H9 (cell line): ENCODE measurements around the gene MARS1. TPM values are rescaled to one million over a fixed set of nuclear protein-coding genes. Genes with fewer than 3 reads are reported as not detected.
A peak's percentile ranks its signal among the peaks of the same experiment; 100 is the strongest.

ENCODE experiments used
- DNase-seq: peaks from one replicate; pipeline ENCODE4 v3.0.0-alpha.2; 2017
- H2AFZ ChIP-seq: one replicate; pipeline ENCODE4 v1.6.1; 2013; ENCODE audit warnings: mild to moderate bottlenecking, low read length, control low read depth, moderate library complexity
- H2AK5ac ChIP-seq: 2 replicates; pipeline ENCODE4 v1.6.1; 2013; ENCODE audit warnings: low read length, control low read depth, mixed read lengths; ENCODE audit not compliant: insufficient read length
- H2BK120ac ChIP-seq: one replicate; pipeline ENCODE4 v1.6.1; 2013; ENCODE audit warnings: low read depth, mild to moderate bottlenecking, low read length, control low read depth, inconsistent platforms; ENCODE audit not compliant: poor library complexity, severe bottlenecking
- H2BK12ac ChIP-seq: 2 replicates; pipeline ENCODE4 v1.6.1; 2013; ENCODE audit warnings: low read length, control low read depth, mixed read lengths, low read depth; ENCODE audit not compliant: insufficient read length
- H2BK15ac ChIP-seq: 2 replicates; pipeline ENCODE4 v1.6.1; 2013; ENCODE audit warnings: low read depth, low read length, control low read depth
- H2BK20ac ChIP-seq: one replicate; pipeline ENCODE4 v1.6.1; 2013; ENCODE audit warnings: low read depth, mild to moderate bottlenecking, low read length, control low read depth, inconsistent platforms; ENCODE audit not compliant: poor library complexity, severe bottlenecking
- H2BK5ac ChIP-seq: 2 replicates; pipeline ENCODE4 v1.6.1; 2013; ENCODE audit warnings: low read length, control low read depth, mixed read lengths; ENCODE audit not compliant: insufficient read length
- H3K14ac ChIP-seq: 2 replicates; pipeline ENCODE4 v1.6.1; 2013; ENCODE audit warnings: low read length, control low read depth; ENCODE audit not compliant: insufficient read depth
- H3K18ac ChIP-seq: 2 replicates; pipeline ENCODE4 v1.6.1; 2013; ENCODE audit warnings: low read depth, mild to moderate bottlenecking, mixed read lengths, low read length, control low read depth; ENCODE audit not compliant: insufficient read length
- H3K23ac ChIP-seq: 2 replicates; pipeline ENCODE4 v1.6.1; 2013; ENCODE audit warnings: low read length, control low read depth, mixed read lengths, low read depth; ENCODE audit not compliant: insufficient read length
- H3K23me2 ChIP-seq: 2 replicates; pipeline ENCODE4 v1.6.1; 2013; ENCODE audit warnings: low read depth, mild to moderate bottlenecking, mixed read lengths, low read length, control low read depth; ENCODE audit not compliant: insufficient read length, poor library complexity, severe bottlenecking
- H3K27ac ChIP-seq: 2 replicates; pipeline ENCODE4 v1.5.1; 2013; ENCODE audit warnings: low read length, control low read depth, mixed read lengths, low read depth; ENCODE audit not compliant: insufficient read length
- H3K27me3 ChIP-seq: 2 replicates; pipeline ENCODE4 v1.6.1; 2013; ENCODE audit warnings: low read length, control low read depth, inconsistent platforms; ENCODE audit not compliant: insufficient read depth
- H3K4ac ChIP-seq: 2 replicates; pipeline ENCODE4 v1.6.1; 2013; ENCODE audit warnings: low read depth, mild to moderate bottlenecking, control low read depth, inconsistent platforms, low read length, moderate library complexity
- H3K4me1 ChIP-seq: 2 replicates; pipeline ENCODE4 v1.6.1; 2013; ENCODE audit warnings: low read length, control low read depth, inconsistent platforms; ENCODE audit not compliant: insufficient read depth
- H3K4me2 ChIP-seq: 2 replicates; pipeline ENCODE4 v1.6.1; 2013; ENCODE audit warnings: low read length, control low read depth, mixed read lengths; ENCODE audit not compliant: insufficient read length, insufficient read depth
- H3K56ac ChIP-seq: 2 replicates; pipeline ENCODE4 v1.6.1; 2013; ENCODE audit warnings: low read depth, mild to moderate bottlenecking, mixed read lengths, low read length, control low read depth; ENCODE audit not compliant: insufficient read length
- H3K79me1 ChIP-seq: 2 replicates; pipeline ENCODE4 v1.6.1; 2013; ENCODE audit warnings: low read depth, mild to moderate bottlenecking, moderate library complexity, low read length, control low read depth, inconsistent platforms; ENCODE audit not compliant: insufficient read depth, poor library complexity, severe bottlenecking
- H3K79me2 ChIP-seq: 2 replicates; pipeline ENCODE4 v1.6.1; 2013; ENCODE audit warnings: low read length, control low read depth, inconsistent platforms; ENCODE audit not compliant: insufficient read depth
- H3K9ac ChIP-seq: 2 replicates; pipeline ENCODE4 v1.6.1; 2013; ENCODE audit warnings: low read length, control low read depth, mixed read lengths; ENCODE audit not compliant: insufficient read length; ENCODE audit errors: extremely low read depth
- H3K9me3 ChIP-seq: one replicate; pipeline ENCODE4 v1.6.1; 2013; ENCODE audit warnings: low read depth, low read length, inconsistent platforms; ENCODE audit not compliant: control insufficient read depth
- H3T11ph ChIP-seq: one replicate; pipeline ENCODE4 v1.6.1; 2013; ENCODE audit warnings: mild to moderate bottlenecking, low read length, control low read depth, inconsistent platforms
- H4K20me1 ChIP-seq: one replicate; pipeline ENCODE4 v1.6.1; 2013; ENCODE audit not compliant: control insufficient read depth, insufficient read length, insufficient read depth
- H4K5ac ChIP-seq: 2 replicates; pipeline ENCODE4 v1.6.1; 2013; ENCODE audit warnings: low read depth, mild to moderate bottlenecking, mixed read lengths, low read length, control low read depth; ENCODE audit not compliant: insufficient read length
- H4K8ac ChIP-seq: replicated peaks from 2 replicates; pipeline ENCODE4 v1.6.1; 2013; ENCODE audit warnings: low read length, control low read depth, mixed read lengths, low read depth; ENCODE audit not compliant: insufficient read length
- H4K91ac ChIP-seq: 2 replicates; pipeline ENCODE4 v1.6.1; 2013; ENCODE audit warnings: low read depth, mild to moderate bottlenecking, moderate library complexity, mixed read lengths, low read length, control low read depth; ENCODE audit not compliant: insufficient read length
- H3K27ac Mint-ChIP-seq, 3 experiments: 2 replicates in 2 of 3; 3 replicates in 1 of 3; pipeline ENCODE4 v1.8.0; 2020 to 2021; ENCODE audit warnings: mixed read lengths in 3 of 3, mild to moderate bottlenecking in 1 of 3, moderate library complexity in 1 of 3
- H3K27me3 Mint-ChIP-seq: 2 replicates; pipeline ENCODE4 v1.8.0; 2021; ENCODE audit warnings: low read depth, mild to moderate bottlenecking, moderate library complexity, mixed read lengths
- H3K36me3 Mint-ChIP-seq, 3 experiments: 2 replicates in 2 of 3; 3 replicates in 1 of 3; pipeline ENCODE4 v1.8.0; 2020 to 2021; ENCODE audit warnings: low read depth in 3 of 3, mixed read lengths in 3 of 3; ENCODE audit not compliant: insufficient read depth in 1 of 3
- H3K4me1 Mint-ChIP-seq, 2 experiments: 2 replicates each; pipeline ENCODE4 v1.8.0; 2020; ENCODE audit warnings: mixed read lengths in 2 of 2
- H3K4me3 Mint-ChIP-seq, 2 experiments: 2 replicates in 1 of 2; 3 replicates in 1 of 2; pipeline ENCODE4 v1.8.0; 2020 to 2021; ENCODE audit warnings: mild to moderate bottlenecking in 2 of 2, mixed read lengths in 2 of 2, moderate library complexity in 1 of 2
- H3K9me3 Mint-ChIP-seq, 2 experiments: 2 replicates in 1 of 2; 3 replicates in 1 of 2; pipeline ENCODE4 v1.8.0; 2020; ENCODE audit warnings: mild to moderate bottlenecking in 2 of 2, mixed read lengths in 2 of 2, moderate library complexity in 1 of 2
- WGBS: extraction: QIAGEN DNeasy Blood & Tissue Kit; methylation state at CpG from one replicate; pipeline ENCODE4 v1.1.7; 2013; ENCODE audit warnings: missing lambda C conversion rate, low lambda C conversion rate, mixed read lengths; ENCODE audit not compliant: insufficient read length; ENCODE audit errors: extremely low coverage; 5-methylcytosine and 5-hydroxymethylcytosine counted together
- total RNA-seq: library from RNA; stranded (reverse); gene quantifications from 2 replicates; pipeline ENCODE4 v1.2.1, GENCODE V29; 2021
- TF ChIP-seq, protein P1 (sequence below): fragments of 200-600 bp; sonication (generic); conservative IDR thresholded peaks from 3 replicates; pipeline ENCODE4 v1.8.0; 2021; ENCODE audit warnings: antibody characterized with exemption, mild to moderate bottlenecking

The MARS1 gene
- total RNA-seq, 1 experiment from 2014 or later = 368 TPM

DNA sequence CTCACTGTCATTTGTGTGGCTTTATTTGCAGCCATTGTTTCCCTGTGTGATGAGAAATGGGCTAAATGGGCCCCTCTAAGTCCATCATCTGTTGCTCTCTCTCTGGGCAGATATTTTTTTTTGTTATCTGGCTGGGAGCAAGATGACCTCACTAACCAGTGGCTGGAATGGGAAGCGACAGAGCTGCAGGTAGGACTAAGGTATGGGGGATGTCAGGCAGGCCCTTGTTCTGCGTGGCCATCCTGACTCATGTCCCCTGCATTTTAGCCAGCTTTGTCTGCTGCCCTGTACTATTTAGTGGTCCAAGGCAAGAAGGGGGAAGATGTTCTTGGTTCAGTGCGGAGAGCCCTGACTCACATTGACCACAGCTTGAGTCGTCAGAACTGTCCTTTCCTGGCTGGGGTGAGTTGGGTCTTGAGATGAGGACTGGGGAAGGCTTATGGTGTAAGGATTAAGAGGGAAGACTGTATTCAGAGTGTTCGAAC is 1.3 kb downstream of the MARS1 start:
- Mint-ChIP-seq H3K9me3 (peaks cover 3 to 6% of the 10 kb centered on the region in 2 experiments; a peak in 3 of 5 replicates), H3K36me3 (peaks cover 48 to 56% (median 52%) of the 10 kb centered on the region in 3 experiments)
- no peak overlapping the region for H4K8ac ChIP-seq

More for the DNA sequence above, 1.3 kb downstream of the MARS1 start:
- Mint-ChIP-seq H3K4me1 (peaks cover 7 to 8% of the 10 kb centered on the region in 2 experiments), H3K4me3 (peak overlapping the region; percentile 96 to 97), H3K27ac (peak overlapping the region; percentile 95 to 99 (median 97); a peak in 5 of 7 replicates), H3K27me3 (no peaks in the 10 kb centered on the region)
- Histone ChIP-seq H3K9me3 (no peaks in the 10 kb centered on the region), H3K18ac (no peak overlapping the region), H3K4ac (no peak overlapping the region), H3K23me2 (peaks cover 5% of the 10 kb centered on the region), H3T11ph (no peak overlapping the region), H3K23ac (no peak overlapping the region), H3K79me1 (no peaks in the 10 kb centered on the region), H2AK5ac (no peak overlapping the region), H3K4me1 (peaks cover 2% of the 10 kb centered on the region; the same call in 1 of the 2 replicates), H2BK120ac (no peak overlapping the region), H4K5ac (no peak overlapping the region), H3K9ac (peak overlapping the region; percentile 85), H4K91ac (no peak overlapping the region), H3K27ac (no peak overlapping the region), H3K27me3 (no peaks in the 10 kb centered on the region), H3K79me2 (peaks cover 8% of the 10 kb centered on the region; the same call in 1 of the 2 replicates), H4K20me1 (no peaks in the 10 kb centered on the region), H3K14ac (no peak overlapping the region), H3K56ac (no peak overlapping the region), H2BK20ac (no peak overlapping the region), H2BK5ac (no peak overlapping the region), H3K4me2 (peak overlapping the region; percentile 90), H2AFZ (no peak overlapping the region), H2BK12ac (no peak overlapping the region), H2BK15ac (no peak overlapping the region)
- TF ChIP-seq, protein P1, sequence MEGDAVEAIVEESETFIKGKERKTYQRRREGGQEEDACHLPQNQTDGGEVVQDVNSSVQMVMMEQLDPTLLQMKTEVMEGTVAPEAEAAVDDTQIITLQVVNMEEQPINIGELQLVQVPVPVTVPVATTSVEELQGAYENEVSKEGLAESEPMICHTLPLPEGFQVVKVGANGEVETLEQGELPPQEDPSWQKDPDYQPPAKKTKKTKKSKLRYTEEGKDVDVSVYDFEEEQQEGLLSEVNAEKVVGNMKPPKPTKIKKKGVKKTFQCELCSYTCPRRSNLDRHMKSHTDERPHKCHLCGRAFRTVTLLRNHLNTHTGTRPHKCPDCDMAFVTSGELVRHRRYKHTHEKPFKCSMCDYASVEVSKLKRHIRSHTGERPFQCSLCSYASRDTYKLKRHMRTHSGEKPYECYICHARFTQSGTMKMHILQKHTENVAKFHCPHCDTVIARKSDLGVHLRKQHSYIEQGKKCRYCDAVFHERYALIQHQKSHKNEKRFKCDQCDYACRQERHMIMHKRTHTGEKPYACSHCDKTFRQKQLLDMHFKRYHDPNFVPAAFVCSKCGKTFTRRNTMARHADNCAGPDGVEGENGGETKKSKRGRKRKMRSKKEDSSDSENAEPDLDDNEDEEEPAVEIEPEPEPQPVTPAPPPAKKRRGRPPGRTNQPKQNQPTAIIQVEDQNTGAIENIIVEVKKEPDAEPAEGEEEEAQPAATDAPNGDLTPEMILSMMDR = no peak
- DNase-seq = no peak
- WGBS = no CpG with 5 or more reads among the region's 5 CpGs
